Measurements from ENCODE around the gene INSR. TPM values are rescaled to one million over a fixed set of nuclear protein-coding genes. Genes with fewer than 3 reads are reported as not detected.

INSR gene
- total and polyA plus RNA-seq, 2 of the 8 experiments (the other 6 are each of a cell fraction or from before 2014, with no cell fraction given), result 13.1 to 48.7 TPM

- TF ChIP-seq EGR1 (IDR thresholded peaks at IDR 0.05; ENCODE audit: borderline replicate concordance, low read depth, low read length), result no peak
- no peak for TF ChIP-seq EZH2 (IDR thresholded peaks at IDR 0.05; ENCODE audit: low read depth, low read length, severe bottlenecking)
- TF ChIP-seq JUN (IDR thresholded peaks at IDR 0.05; ENCODE audit: low read depth, low read length), result no peak
- TF ChIP-seq KDM4A (IDR thresholded peaks at IDR 0.05; ENCODE audit: low read depth, low read length, severe bottlenecking), result no peak
- TF ChIP-seq SIN3A (conservative IDR thresholded peaks at IDR 0.05 in 1 of 2, IDR thresholded peaks at IDR 0.05 in 1 of 2; ENCODE audit: low read depth in 1 of 2, low read length in 2 of 2), result no peak
- no peak for TF ChIP-seq ASH2L (IDR thresholded peaks at IDR 0.05; ENCODE audit: low read length)
- no peak for TF ChIP-seq CREB1 (IDR thresholded peaks at IDR 0.05)
- TF ChIP-seq TAF1 (IDR thresholded peaks at IDR 0.05; ENCODE audit: low read depth, low read length), result no peak
Observed at GRCh38 chr19:7124782-7125181, 169.4 kb downstream of the INSR start (continued).

Data from H1 (cell line).